Spinal cord (tissue), 10 donors: ENCODE measurements around the gene TMEM53. TPM values are rescaled to one million over a fixed set of nuclear protein-coding genes. Genes with fewer than 3 reads are reported as not detected.

Experiments used
- DNase-seq, 6 donors: peaks; one replicate each; pipeline versions ENCODE4 v3.0.0 to v3.0.0-alpha.2; 2013 to 2015; ENCODE audit warnings: low spot score in 6 of 6, low read depth in 4 of 6
- H3K27ac ChIP-seq: one replicate; pipeline ENCODE4 v1.5.1; 2013; ENCODE audit warnings: low read depth, low read length, control low read depth
- H3K27me3 ChIP-seq: one replicate; pipeline ENCODE4 v1.6.1; 2013; ENCODE audit warnings: low read length; ENCODE audit not compliant: control insufficient read depth, insufficient read depth
- H3K36me3 ChIP-seq: one replicate; pipeline ENCODE4 v1.6.1; 2013; ENCODE audit warnings: low read length; ENCODE audit not compliant: control insufficient read depth, insufficient read depth
- H3K4me1 ChIP-seq: one replicate; pipeline ENCODE4 v1.6.1; 2013; ENCODE audit warnings: low read length; ENCODE audit not compliant: control insufficient read depth, insufficient read depth
- H3K4me3 ChIP-seq: one replicate; pipeline ENCODE4 v1.5.1; 2013; ENCODE audit warnings: low read depth, low read length, control low read depth
- H3K9me3 ChIP-seq: one replicate; pipeline ENCODE4 v1.6.1; 2013; ENCODE audit warnings: low read length; ENCODE audit not compliant: control insufficient read depth, insufficient read depth
- WGBS: methylation state at CpG from one replicate; pipeline ENCODE4 v1.1.5; 2013; ENCODE audit warnings: missing lambda C conversion rate; ENCODE audit not compliant: insufficient coverage; 5-methylcytosine and 5-hydroxymethylcytosine counted together
- polyA plus RNA-seq, 2 donors: library from polyadenylated mRNA; unstranded; fragments of 120-200 nt; gene quantifications; one replicate each; pipeline ENCODE4 v1.2.1, GENCODE V29; 2013; ENCODE audit not compliant: insufficient read length in 2 of 2
- total RNA-seq, 2 donors: library from RNA; depleted of rRNA in 1 of 2; stranded (reverse); fragments of 120-200 nt in 1 of 2; fragments of >200 nt in 1 of 2; gene quantifications; one replicate each; pipeline versions ENCODE4 v1.2.3 to v1.2.4, GENCODE V29; 2013 to 2014
- donor health status: healthy.

The TMEM53 gene
- total and polyA plus RNA-seq, 4 donors, result 3.0 to 14.8 (median 11.9) TPM

- Histone ChIP-seq H3K4me1 (peaks cover 19% of the 10 kb centered on the region), H3K27me3 (no peaks in the 10 kb centered on the region), H3K4me3 (no peak overlapping the region), H3K36me3 (peaks cover 8% of the 10 kb centered on the region), H3K27ac (no peak overlapping the region), H3K9me3 (no peaks in the 10 kb centered on the region)
- no peak for DNase-seq
- WGBS, result 99% methylated on average over 9 of the region's 12 CpGs
Observed at GRCh38 chr1:44664730-44665370, 9.4 kb downstream of the TMEM53 start.

GRCh38 chr1:44663417-44663816, 10.9 kb downstream of the TMEM53 start:
- H3K27me3 ChIP-seq, result no peaks in the 10 kb centered on the region
- H3K4me1 ChIP-seq, result peaks cover 25% of the 10 kb centered on the region
- no peak for DNase-seq

GRCh38 chr1:44662683-44663030, 11.6 kb downstream of the TMEM53 start:
- H3K4me1 ChIP-seq, result peaks cover 25% of the 10 kb centered on the region
- H3K27me3 ChIP-seq, result no peaks in the 10 kb centered on the region
- no peak overlapping the region for H3K4me3 ChIP-seq
- no peak overlapping the region for H3K27ac ChIP-seq
- no peaks in the 10 kb centered on the region for H3K9me3 ChIP-seq
- WGBS, result 75% methylated on average over 3 of the region's 5 CpGs
- DNase-seq, result no peak
- peaks cover 24% of the 10 kb centered on the region for H3K36me3 ChIP-seq

More at GRCh38 chr1:44663417-44663816, 10.9 kb downstream of the TMEM53 start:
- Histone ChIP-seq H3K27ac (no peak overlapping the region), H3K36me3 (peaks cover 21% of the 10 kb centered on the region), H3K4me3 (no peak overlapping the region), H3K9me3 (no peaks in the 10 kb centered on the region)
- WGBS, result 90% methylated on average over 5 of the region's 5 CpGs

- Histone ChIP-seq H3K4me3 (no peak overlapping the region), H3K4me1 (peaks cover 25% of the 10 kb centered on the region), H3K36me3 (peaks cover 24% of the 10 kb centered on the region), H3K9me3 (no peaks in the 10 kb centered on the region), H3K27ac (no peak overlapping the region), H3K27me3 (no peaks in the 10 kb centered on the region)
- 58% methylated on average over 13 of the region's 15 CpGs for WGBS
- no peak for DNase-seq
Observed at GRCh38 chr1:44661781-44662682, 12.2 kb downstream of the TMEM53 start.

- Histone ChIP-seq H3K27ac (no peak overlapping the region), H3K27me3 (no peaks in the 10 kb centered on the region), H3K4me1 (peaks cover 25% of the 10 kb centered on the region), H3K9me3 (no peaks in the 10 kb centered on the region), H3K4me3 (no peak overlapping the region), H3K36me3 (peaks cover 29% of the 10 kb centered on the region)
- DNase-seq, result peak in 5 of 6 donors; percentile 36 to 82 (median 63)
- WGBS, result 19% methylated on average over 8 of the region's 9 CpGs
Observed at GRCh38 chr1:44660176-44660575, 14.1 kb downstream of the TMEM53 start.

- H3K27ac ChIP-seq, result no peak overlapping the region
- 100% methylated on average over 1 of the region's 4 CpGs for WGBS
- no peak for DNase-seq
- H3K4me1 ChIP-seq, result peaks cover 25% of the 10 kb centered on the region
- H3K27me3 ChIP-seq, result no peaks in the 10 kb centered on the region
- no peak overlapping the region for H3K4me3 ChIP-seq
- no peaks in the 10 kb centered on the region for H3K9me3 ChIP-seq
- peaks cover 35% of the 10 kb centered on the region for H3K36me3 ChIP-seq
Observed at GRCh38 chr1:44659566-44659965, 14.7 kb downstream of the TMEM53 start.

- H3K27ac ChIP-seq, result no peak overlapping the region
- H3K4me1 ChIP-seq, result peaks cover 20% of the 10 kb centered on the region
- no peak overlapping the region for H3K4me3 ChIP-seq
- no peak for DNase-seq
- H3K36me3 ChIP-seq, result peaks cover 55% of the 10 kb centered on the region
- H3K9me3 ChIP-seq, result no peaks in the 10 kb centered on the region
- no peaks in the 10 kb centered on the region for H3K27me3 ChIP-seq
- 64% methylated on average over 5 of the region's 5 CpGs for WGBS
Observed at GRCh38 chr1:44655609-44656008, 18.7 kb downstream of the TMEM53 start.

GRCh38 chr1:44654621-44655187, 19.6 kb downstream of the TMEM53 start:
- peaks cover 60% of the 10 kb centered on the region for H3K36me3 ChIP-seq
- peaks cover 20% of the 10 kb centered on the region for H3K4me1 ChIP-seq
- H3K9me3 ChIP-seq, result no peaks in the 10 kb centered on the region
- no peak overlapping the region for H3K27ac ChIP-seq
- no peak for DNase-seq
- H3K27me3 ChIP-seq, result no peaks in the 10 kb centered on the region
- 93% methylated on average over 32 of the region's 35 CpGs for WGBS
- H3K4me3 ChIP-seq, result no peak overlapping the region

- no peaks in the 10 kb centered on the region for H3K9me3 ChIP-seq
- no peaks in the 10 kb centered on the region for H3K27me3 ChIP-seq
- H3K4me3 ChIP-seq, result no peak overlapping the region
- H3K36me3 ChIP-seq, result peaks cover 61% of the 10 kb centered on the region
- H3K27ac ChIP-seq, result no peak overlapping the region
- DNase-seq, result no peak
- H3K4me1 ChIP-seq, result peaks cover 17% of the 10 kb centered on the region
- WGBS, result 40% methylated on average over 4 of the region's 11 CpGs
Observed at GRCh38 chr1:44653107-44653964, 20.9 kb downstream of the TMEM53 start.
